NB4 (cell line): ENCODE measurements around the gene ZNF774.

Source experiments
- POLR2A ChIP-seq: IDR thresholded peaks from 2 replicates; pipeline ENCODE4 v1.6.1; 2011; ENCODE audit warnings: mild to moderate bottlenecking; ENCODE audit not compliant: insufficient read length; ENCODE audit errors: extremely low read depth
- TF ChIP-seq, protein P1 (sequence below): IDR thresholded peaks from one replicate; pipeline ENCODE4 v1.5.1; 2012; ENCODE audit warnings: low read depth, low read length

DNA sequence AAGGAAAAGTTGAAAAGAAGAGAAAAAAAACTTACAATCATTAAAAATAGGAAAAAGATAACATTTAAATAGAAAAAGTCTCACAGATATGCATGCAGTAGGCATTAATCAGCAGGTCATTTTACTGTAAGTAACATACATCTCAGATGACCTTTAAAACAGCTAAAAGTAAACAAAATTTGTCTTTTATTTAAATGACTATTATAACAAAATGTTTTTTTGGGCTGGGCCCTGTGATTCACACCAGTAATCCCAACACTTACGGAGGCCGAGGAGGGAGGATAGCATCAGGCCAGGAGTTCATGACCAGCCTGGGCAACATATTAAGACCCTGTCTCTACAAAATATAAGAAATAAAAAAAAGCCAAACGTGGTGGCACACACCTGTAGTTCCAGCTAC is 50.7 kb downstream of the ZNF774 start:
- TF ChIP-seq, protein P1, sequence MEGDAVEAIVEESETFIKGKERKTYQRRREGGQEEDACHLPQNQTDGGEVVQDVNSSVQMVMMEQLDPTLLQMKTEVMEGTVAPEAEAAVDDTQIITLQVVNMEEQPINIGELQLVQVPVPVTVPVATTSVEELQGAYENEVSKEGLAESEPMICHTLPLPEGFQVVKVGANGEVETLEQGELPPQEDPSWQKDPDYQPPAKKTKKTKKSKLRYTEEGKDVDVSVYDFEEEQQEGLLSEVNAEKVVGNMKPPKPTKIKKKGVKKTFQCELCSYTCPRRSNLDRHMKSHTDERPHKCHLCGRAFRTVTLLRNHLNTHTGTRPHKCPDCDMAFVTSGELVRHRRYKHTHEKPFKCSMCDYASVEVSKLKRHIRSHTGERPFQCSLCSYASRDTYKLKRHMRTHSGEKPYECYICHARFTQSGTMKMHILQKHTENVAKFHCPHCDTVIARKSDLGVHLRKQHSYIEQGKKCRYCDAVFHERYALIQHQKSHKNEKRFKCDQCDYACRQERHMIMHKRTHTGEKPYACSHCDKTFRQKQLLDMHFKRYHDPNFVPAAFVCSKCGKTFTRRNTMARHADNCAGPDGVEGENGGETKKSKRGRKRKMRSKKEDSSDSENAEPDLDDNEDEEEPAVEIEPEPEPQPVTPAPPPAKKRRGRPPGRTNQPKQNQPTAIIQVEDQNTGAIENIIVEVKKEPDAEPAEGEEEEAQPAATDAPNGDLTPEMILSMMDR = no peak
- TF ChIP-seq POLR2A = no peak
